Measurements from ENCODE around the gene GPC4. TPM values are rescaled to one million over a fixed set of nuclear protein-coding genes. Genes with fewer than 3 reads are reported as not detected.

The GPC4 gene
- polyA plus RNA-seq, 1 donor from 2014 or later = 1.2 TPM

GRCh38 chrX:133308499-133308897 is 106.8 kb downstream of the GPC4 start:
- Histone ChIP-seq H3K36me3 (ENCODE audit: insufficient read depth, low read length) (no peaks in the 10 kb centered on the region), H3F3A (ENCODE audit: insufficient read depth, low read length, poor library complexity, severe bottlenecking) (no peaks in the 10 kb centered on the region), H3K4me3 (ENCODE audit: low read length) (no peak overlapping the region), H4K20me1 (ENCODE audit: insufficient read depth) (no peaks in the 10 kb centered on the region), H3K9me3 (ENCODE audit: low read length) (no peaks in the 10 kb centered on the region), H2AFZ (ENCODE audit: low read depth, low read length) (no peak overlapping the region), H3K4me2 (ENCODE audit: low read length) (no peak overlapping the region), H3K79me2 (replicated peaks; ENCODE audit: insufficient read depth, low read length) (no peaks in the 10 kb centered on the region), H3K9me2 (ENCODE audit: insufficient read depth, low read length) (no peaks in the 10 kb centered on the region), H3K27ac (ENCODE audit: low read length) (no peak overlapping the region), H3K9ac (ENCODE audit: low read length) (no peak overlapping the region), H3K27me3 (ENCODE audit: insufficient read depth, low read depth, low read length) (no peaks in the 10 kb centered on the region)
- TF ChIP-seq EP300 (conservative IDR thresholded peaks at IDR 0.05; ENCODE audit: poor library complexity, severe bottlenecking) (no peak), SMC3 (conservative IDR thresholded peaks at IDR 0.05; ENCODE audit: poor library complexity) (no peak), EZH2 (IDR thresholded peaks at IDR 0.05; ENCODE audit: borderline replicate concordance, insufficient read depth, low read length, poor library complexity, severe bottlenecking) (no peak), MXI1 (conservative IDR thresholded peaks at IDR 0.05; ENCODE audit: poor library complexity, severe bottlenecking) (no peak), RAD21 (conservative IDR thresholded peaks at IDR 0.05) (no peak), POLR2AphosphoS5 (IDR thresholded peaks at IDR 0.05) (no peak), TAF1 (IDR thresholded peaks at IDR 0.05; ENCODE audit: low read depth) (no peak)
- TF ChIP-seq, protein P1, sequence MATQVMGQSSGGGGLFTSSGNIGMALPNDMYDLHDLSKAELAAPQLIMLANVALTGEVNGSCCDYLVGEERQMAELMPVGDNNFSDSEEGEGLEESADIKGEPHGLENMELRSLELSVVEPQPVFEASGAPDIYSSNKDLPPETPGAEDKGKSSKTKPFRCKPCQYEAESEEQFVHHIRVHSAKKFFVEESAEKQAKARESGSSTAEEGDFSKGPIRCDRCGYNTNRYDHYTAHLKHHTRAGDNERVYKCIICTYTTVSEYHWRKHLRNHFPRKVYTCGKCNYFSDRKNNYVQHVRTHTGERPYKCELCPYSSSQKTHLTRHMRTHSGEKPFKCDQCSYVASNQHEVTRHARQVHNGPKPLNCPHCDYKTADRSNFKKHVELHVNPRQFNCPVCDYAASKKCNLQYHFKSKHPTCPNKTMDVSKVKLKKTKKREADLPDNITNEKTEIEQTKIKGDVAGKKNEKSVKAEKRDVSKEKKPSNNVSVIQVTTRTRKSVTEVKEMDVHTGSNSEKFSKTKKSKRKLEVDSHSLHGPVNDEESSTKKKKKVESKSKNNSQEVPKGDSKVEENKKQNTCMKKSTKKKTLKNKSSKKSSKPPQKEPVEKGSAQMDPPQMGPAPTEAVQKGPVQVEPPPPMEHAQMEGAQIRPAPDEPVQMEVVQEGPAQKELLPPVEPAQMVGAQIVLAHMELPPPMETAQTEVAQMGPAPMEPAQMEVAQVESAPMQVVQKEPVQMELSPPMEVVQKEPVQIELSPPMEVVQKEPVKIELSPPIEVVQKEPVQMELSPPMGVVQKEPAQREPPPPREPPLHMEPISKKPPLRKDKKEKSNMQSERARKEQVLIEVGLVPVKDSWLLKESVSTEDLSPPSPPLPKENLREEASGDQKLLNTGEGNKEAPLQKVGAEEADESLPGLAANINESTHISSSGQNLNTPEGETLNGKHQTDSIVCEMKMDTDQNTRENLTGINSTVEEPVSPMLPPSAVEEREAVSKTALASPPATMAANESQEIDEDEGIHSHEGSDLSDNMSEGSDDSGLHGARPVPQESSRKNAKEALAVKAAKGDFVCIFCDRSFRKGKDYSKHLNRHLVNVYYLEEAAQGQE (IDR thresholded peaks at IDR 0.05; ENCODE audit: borderline replicate concordance) = no peak
- TF ChIP-seq, protein P2, sequence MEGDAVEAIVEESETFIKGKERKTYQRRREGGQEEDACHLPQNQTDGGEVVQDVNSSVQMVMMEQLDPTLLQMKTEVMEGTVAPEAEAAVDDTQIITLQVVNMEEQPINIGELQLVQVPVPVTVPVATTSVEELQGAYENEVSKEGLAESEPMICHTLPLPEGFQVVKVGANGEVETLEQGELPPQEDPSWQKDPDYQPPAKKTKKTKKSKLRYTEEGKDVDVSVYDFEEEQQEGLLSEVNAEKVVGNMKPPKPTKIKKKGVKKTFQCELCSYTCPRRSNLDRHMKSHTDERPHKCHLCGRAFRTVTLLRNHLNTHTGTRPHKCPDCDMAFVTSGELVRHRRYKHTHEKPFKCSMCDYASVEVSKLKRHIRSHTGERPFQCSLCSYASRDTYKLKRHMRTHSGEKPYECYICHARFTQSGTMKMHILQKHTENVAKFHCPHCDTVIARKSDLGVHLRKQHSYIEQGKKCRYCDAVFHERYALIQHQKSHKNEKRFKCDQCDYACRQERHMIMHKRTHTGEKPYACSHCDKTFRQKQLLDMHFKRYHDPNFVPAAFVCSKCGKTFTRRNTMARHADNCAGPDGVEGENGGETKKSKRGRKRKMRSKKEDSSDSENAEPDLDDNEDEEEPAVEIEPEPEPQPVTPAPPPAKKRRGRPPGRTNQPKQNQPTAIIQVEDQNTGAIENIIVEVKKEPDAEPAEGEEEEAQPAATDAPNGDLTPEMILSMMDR (IDR thresholded peaks at IDR 0.05; ENCODE audit: poor library complexity, severe bottlenecking) = no peak

- TF ChIP-seq, protein P2 (IDR thresholded peaks at IDR 0.05; ENCODE audit: poor library complexity, severe bottlenecking) = peak; percentile 19
- TF ChIP-seq, protein P1 (IDR thresholded peaks at IDR 0.05; ENCODE audit: borderline replicate concordance) = no peak
- Histone ChIP-seq H3K9me2 (ENCODE audit: insufficient read depth, low read length) (no peaks in the 10 kb centered on the region), H3K4me2 (ENCODE audit: low read length) (no peak overlapping the region)
Measured at GRCh38 chrX:133307637-133308498, 107.4 kb downstream of the GPC4 start.

More at GRCh38 chrX:133307637-133308498, 107.4 kb downstream of the GPC4 start:
- Histone ChIP-seq H3K36me3 (ENCODE audit: insufficient read depth, low read length) (no peaks in the 10 kb centered on the region), H3K27me3 (ENCODE audit: insufficient read depth, low read depth, low read length) (no peaks in the 10 kb centered on the region), H3K9ac (ENCODE audit: low read length) (no peak overlapping the region), H3K79me2 (replicated peaks; ENCODE audit: insufficient read depth, low read length) (no peaks in the 10 kb centered on the region), H3K4me3 (ENCODE audit: low read length) (peak overlapping the region; percentile 34), H3K9me3 (ENCODE audit: low read length) (no peaks in the 10 kb centered on the region), H2AFZ (ENCODE audit: low read depth, low read length) (no peak overlapping the region), H3F3A (ENCODE audit: insufficient read depth, low read length, poor library complexity, severe bottlenecking) (no peaks in the 10 kb centered on the region), H3K27ac (ENCODE audit: low read length) (no peak overlapping the region), H4K20me1 (ENCODE audit: insufficient read depth) (no peaks in the 10 kb centered on the region)
